A549 (cell line): ENCODE results near the gene ATP1B3.

Experiments
- JUNB ChIP-seq: fragments of >200 bp; sonication (Bioruptor Twin); formaldehyde crosslinking; IDR thresholded peaks from 2 replicates; pipeline ENCODE4 v1.6.1; 2016
- MAZ ChIP-seq: fragments of 150-350 bp; IDR thresholded peaks from 2 replicates; pipeline ENCODE4 v1.6.1; 2014; ENCODE audit warnings: antibody characterized with exemption, low read depth, low read length, borderline replicate concordance
- RARB ChIP-seq: fragments of 250-450 bp; sonication (Bioruptor Pico); IDR thresholded peaks from 2 replicates; pipeline ENCODE4 v1.8.0; 2021; ENCODE audit warnings: mild to moderate bottlenecking, moderate library complexity
- SMC3 ChIP-seq: fragments of >200 bp; sonication (Bioruptor Twin); formaldehyde crosslinking; IDR thresholded peaks from 3 replicates; pipeline ENCODE4 v1.6.1; 2018; ENCODE audit warnings: inconsistent platforms
- TF ChIP-seq, protein P1 (sequence below): fragments of >200 bp; sonication (Bioruptor Twin); formaldehyde crosslinking; IDR thresholded peaks from 3 replicates; pipeline ENCODE4 v1.5.1; 2016
- TF ChIP-seq, protein P2 (sequence below): fragments of 200-600 bp; sonication (generic); IDR thresholded peaks from 2 replicates; pipeline ENCODE4 v1.6.1; 2016; ENCODE audit warnings: antibody characterized with exemption, mild to moderate bottlenecking, moderate library complexity
- TF ChIP-seq, protein P3 (sequence below): IDR thresholded peaks from 2 replicates; pipeline ENCODE4 v1.6.1; 2012
- TF ChIP-seq, protein P4 (sequence below): fragments of 450-650 bp; IDR thresholded peaks from 2 replicates; pipeline ENCODE4 v1.6.1; 2014; ENCODE audit warnings: antibody characterized with exemption

DNA sequence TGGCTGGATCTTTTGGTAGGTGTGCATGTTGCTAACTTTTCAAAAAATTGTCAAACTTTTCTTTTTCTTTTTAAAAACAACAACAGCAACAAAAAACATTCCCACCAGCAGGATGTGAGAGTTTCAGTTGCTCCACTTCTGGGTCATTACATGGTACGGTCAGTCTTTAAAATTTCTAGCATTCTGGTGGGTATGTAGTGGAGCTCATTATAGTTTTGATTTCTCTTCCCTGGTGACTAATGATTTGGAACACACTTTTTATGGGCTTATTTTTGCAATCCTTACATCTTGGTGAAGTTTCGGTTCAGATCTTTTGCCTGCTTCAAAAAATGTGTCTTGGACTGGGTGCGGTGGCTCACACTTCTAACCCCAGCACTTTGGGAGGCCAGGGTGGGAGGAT lies 19.3 kb downstream of the ATP1B3 start:
- TF ChIP-seq, protein P1, sequence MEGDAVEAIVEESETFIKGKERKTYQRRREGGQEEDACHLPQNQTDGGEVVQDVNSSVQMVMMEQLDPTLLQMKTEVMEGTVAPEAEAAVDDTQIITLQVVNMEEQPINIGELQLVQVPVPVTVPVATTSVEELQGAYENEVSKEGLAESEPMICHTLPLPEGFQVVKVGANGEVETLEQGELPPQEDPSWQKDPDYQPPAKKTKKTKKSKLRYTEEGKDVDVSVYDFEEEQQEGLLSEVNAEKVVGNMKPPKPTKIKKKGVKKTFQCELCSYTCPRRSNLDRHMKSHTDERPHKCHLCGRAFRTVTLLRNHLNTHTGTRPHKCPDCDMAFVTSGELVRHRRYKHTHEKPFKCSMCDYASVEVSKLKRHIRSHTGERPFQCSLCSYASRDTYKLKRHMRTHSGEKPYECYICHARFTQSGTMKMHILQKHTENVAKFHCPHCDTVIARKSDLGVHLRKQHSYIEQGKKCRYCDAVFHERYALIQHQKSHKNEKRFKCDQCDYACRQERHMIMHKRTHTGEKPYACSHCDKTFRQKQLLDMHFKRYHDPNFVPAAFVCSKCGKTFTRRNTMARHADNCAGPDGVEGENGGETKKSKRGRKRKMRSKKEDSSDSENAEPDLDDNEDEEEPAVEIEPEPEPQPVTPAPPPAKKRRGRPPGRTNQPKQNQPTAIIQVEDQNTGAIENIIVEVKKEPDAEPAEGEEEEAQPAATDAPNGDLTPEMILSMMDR = no peak
- TF ChIP-seq, protein P2, sequence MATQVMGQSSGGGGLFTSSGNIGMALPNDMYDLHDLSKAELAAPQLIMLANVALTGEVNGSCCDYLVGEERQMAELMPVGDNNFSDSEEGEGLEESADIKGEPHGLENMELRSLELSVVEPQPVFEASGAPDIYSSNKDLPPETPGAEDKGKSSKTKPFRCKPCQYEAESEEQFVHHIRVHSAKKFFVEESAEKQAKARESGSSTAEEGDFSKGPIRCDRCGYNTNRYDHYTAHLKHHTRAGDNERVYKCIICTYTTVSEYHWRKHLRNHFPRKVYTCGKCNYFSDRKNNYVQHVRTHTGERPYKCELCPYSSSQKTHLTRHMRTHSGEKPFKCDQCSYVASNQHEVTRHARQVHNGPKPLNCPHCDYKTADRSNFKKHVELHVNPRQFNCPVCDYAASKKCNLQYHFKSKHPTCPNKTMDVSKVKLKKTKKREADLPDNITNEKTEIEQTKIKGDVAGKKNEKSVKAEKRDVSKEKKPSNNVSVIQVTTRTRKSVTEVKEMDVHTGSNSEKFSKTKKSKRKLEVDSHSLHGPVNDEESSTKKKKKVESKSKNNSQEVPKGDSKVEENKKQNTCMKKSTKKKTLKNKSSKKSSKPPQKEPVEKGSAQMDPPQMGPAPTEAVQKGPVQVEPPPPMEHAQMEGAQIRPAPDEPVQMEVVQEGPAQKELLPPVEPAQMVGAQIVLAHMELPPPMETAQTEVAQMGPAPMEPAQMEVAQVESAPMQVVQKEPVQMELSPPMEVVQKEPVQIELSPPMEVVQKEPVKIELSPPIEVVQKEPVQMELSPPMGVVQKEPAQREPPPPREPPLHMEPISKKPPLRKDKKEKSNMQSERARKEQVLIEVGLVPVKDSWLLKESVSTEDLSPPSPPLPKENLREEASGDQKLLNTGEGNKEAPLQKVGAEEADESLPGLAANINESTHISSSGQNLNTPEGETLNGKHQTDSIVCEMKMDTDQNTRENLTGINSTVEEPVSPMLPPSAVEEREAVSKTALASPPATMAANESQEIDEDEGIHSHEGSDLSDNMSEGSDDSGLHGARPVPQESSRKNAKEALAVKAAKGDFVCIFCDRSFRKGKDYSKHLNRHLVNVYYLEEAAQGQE = no peak
- TF ChIP-seq, protein P3, sequence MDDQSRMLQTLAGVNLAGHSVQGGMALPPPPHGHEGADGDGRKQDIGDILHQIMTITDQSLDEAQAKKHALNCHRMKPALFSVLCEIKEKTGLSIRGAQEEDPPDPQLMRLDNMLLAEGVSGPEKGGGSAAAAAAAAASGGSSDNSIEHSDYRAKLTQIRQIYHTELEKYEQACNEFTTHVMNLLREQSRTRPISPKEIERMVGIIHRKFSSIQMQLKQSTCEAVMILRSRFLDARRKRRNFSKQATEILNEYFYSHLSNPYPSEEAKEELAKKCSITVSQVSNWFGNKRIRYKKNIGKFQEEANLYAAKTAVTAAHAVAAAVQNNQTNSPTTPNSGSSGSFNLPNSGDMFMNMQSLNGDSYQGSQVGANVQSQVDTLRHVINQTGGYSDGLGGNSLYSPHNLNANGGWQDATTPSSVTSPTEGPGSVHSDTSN = no peak
- TF ChIP-seq MAZ = no peak
- TF ChIP-seq, protein P4, sequence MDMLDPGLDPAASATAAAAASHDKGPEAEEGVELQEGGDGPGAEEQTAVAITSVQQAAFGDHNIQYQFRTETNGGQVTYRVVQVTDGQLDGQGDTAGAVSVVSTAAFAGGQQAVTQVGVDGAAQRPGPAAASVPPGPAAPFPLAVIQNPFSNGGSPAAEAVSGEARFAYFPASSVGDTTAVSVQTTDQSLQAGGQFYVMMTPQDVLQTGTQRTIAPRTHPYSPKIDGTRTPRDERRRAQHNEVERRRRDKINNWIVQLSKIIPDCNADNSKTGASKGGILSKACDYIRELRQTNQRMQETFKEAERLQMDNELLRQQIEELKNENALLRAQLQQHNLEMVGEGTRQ = no peak
- no peak for TF ChIP-seq RARB (CRISPR knock-in tag)
- TF ChIP-seq JUNB = no peak
- no peak for TF ChIP-seq SMC3
